Activated naive CD8-positive, alpha-beta T cell treated with anti-CD3 and anti-CD28 coated beads, Interleukin-2, amount 50 U/mL, for 24 hours (primary cell): ENCODE results near the gene GBGT1.
A peak's percentile ranks its signal among the peaks of the same experiment; 100 is the strongest.

Experiments used
- ATAC-seq: fragments of 150-1000 bp; cut with Tn5 transposase; one replicate; pipeline ENCODE4 v1.10.0; 2021
- DNase-seq: peaks from one replicate; pipeline ENCODE4 v3.0.0; 2021
- H3K27ac Mint-ChIP-seq: one replicate; pipeline ENCODE4 v1.8.0; 2021; ENCODE audit warnings: mild to moderate bottlenecking, mixed read lengths
- H3K27me3 Mint-ChIP-seq: one replicate; pipeline ENCODE4 v1.8.0; 2021; ENCODE audit warnings: mixed read lengths
- H3K36me3 Mint-ChIP-seq: one replicate; pipeline ENCODE4 v1.8.0; 2021; ENCODE audit warnings: low read depth, mixed read lengths
- H3K4me1 Mint-ChIP-seq: one replicate; pipeline ENCODE4 v1.8.0; 2021; ENCODE audit warnings: mixed read lengths
- H3K4me3 Mint-ChIP-seq: one replicate; pipeline ENCODE4 v1.8.0; 2021; ENCODE audit warnings: mild to moderate bottlenecking, moderate library complexity, mixed read lengths
- H3K9me3 Mint-ChIP-seq: one replicate; pipeline ENCODE4 v1.8.0; 2021; ENCODE audit warnings: mixed read lengths

The GBGT1 gene

GRCh38 chr9:133104718-133105460, 58.8 kb downstream of the GBGT1 start:
- Mint-ChIP-seq H3K4me1 (peaks cover 1% of the 10 kb centered on the region), H3K27me3 (no peaks in the 10 kb centered on the region), H3K27ac (no peak overlapping the region), H3K36me3 (peaks cover 22% of the 10 kb centered on the region), H3K9me3 (no peaks in the 10 kb centered on the region), H3K4me3 (no peak overlapping the region)
- ATAC-seq (no peak), DNase-seq (no peak)

GRCh38 chr9:133103987-133104505, 59.7 kb downstream of the GBGT1 start:
- H3K4me3 Mint-ChIP-seq, result no peak overlapping the region
- DNase-seq (no peak), ATAC-seq (no peak)
- H3K36me3 Mint-ChIP-seq, result peaks cover 21% of the 10 kb centered on the region
- H3K27me3 Mint-ChIP-seq, result no peaks in the 10 kb centered on the region
- H3K4me1 Mint-ChIP-seq, result no peaks in the 10 kb centered on the region
- H3K9me3 Mint-ChIP-seq, result no peaks in the 10 kb centered on the region
- H3K27ac Mint-ChIP-seq, result no peak overlapping the region

GRCh38 chr9:133103183-133103986, 60.3 kb downstream of the GBGT1 start:
- Mint-ChIP-seq H3K27me3 (no peaks in the 10 kb centered on the region), H3K4me3 (no peak overlapping the region), H3K27ac (no peak overlapping the region), H3K36me3 (peaks cover 27% of the 10 kb centered on the region), H3K9me3 (no peaks in the 10 kb centered on the region), H3K4me1 (no peaks in the 10 kb centered on the region)
- ATAC-seq, result peak; percentile 26
- peak; percentile 59 for DNase-seq
